Measurements from ENCODE around the gene LDB2.
"Not testable (repeated sequence)": the region's sequence is repeated elsewhere in the genome, so short reads cannot be mapped to it uniquely, and the experiment has no call there.

Gene LDB2

DNA sequence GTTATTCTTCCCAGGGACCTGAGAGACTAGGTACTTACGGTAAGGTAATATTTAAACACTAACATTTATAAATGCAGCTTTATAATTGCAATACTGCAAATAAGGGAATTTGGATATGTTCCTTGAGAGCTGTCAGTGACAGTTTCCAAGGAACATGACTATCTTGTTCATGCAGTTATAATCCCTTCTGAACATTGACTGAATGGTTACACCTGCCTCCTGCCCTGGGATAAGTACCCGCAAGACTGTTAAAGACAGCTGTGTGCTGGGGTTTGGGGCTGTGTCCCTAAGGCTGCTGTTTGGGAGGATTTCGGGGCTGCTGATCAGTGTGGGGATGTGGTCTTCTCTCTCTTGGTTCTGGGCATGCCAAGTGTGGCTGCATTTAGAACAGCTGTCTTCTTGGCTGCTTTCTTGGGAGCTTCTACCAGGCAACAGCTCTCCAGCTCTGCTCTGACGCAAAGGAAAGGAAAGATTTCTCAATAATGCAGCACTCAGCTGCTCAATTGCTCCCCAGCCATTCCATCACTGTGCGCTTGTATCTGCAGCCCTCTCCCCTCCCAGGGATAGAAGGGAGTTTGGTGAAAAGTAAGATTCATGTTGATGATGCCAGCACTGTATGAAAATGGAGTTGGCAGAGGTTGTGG, 373.4 kb downstream of the LDB2 start:
- no peak for DNase-seq (ENCODE audit: low read depth)
- TF ChIP-seq, protein P1, sequence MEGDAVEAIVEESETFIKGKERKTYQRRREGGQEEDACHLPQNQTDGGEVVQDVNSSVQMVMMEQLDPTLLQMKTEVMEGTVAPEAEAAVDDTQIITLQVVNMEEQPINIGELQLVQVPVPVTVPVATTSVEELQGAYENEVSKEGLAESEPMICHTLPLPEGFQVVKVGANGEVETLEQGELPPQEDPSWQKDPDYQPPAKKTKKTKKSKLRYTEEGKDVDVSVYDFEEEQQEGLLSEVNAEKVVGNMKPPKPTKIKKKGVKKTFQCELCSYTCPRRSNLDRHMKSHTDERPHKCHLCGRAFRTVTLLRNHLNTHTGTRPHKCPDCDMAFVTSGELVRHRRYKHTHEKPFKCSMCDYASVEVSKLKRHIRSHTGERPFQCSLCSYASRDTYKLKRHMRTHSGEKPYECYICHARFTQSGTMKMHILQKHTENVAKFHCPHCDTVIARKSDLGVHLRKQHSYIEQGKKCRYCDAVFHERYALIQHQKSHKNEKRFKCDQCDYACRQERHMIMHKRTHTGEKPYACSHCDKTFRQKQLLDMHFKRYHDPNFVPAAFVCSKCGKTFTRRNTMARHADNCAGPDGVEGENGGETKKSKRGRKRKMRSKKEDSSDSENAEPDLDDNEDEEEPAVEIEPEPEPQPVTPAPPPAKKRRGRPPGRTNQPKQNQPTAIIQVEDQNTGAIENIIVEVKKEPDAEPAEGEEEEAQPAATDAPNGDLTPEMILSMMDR (IDR thresholded peaks at IDR 0.05; ENCODE audit: control insufficient read depth, extremely low read depth, insufficient read depth), result no peak
- H3K4me3 ChIP-seq (ENCODE audit: low read depth, low read length), result no peak overlapping the region

DNA sequence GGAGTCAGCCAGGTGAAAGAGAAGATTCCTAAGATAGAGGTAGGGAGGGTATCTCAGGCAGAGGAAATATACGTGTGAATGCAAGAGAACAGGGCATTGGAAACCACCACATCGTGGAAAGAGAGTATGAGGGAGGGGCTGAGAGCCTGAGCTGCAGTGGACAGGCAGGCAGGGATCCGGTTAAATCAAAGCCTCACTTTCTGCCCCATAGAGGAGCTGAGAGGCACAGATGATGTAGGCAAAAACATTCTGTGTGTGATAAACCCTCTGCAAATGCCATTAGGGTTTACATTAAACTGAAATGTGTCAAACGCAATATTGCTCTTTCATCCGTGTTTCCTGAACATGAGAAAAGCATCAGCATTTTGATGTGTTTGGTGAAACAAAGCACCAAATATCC, 374.0 kb downstream of the LDB2 start:
- DNase-seq (ENCODE audit: low read depth), result no peak
- TF ChIP-seq, protein P1 (IDR thresholded peaks at IDR 0.05; ENCODE audit: control insufficient read depth, extremely low read depth, insufficient read depth), result no peak
- H3K4me3 ChIP-seq (ENCODE audit: low read depth, low read length), result no peak overlapping the region

DNA sequence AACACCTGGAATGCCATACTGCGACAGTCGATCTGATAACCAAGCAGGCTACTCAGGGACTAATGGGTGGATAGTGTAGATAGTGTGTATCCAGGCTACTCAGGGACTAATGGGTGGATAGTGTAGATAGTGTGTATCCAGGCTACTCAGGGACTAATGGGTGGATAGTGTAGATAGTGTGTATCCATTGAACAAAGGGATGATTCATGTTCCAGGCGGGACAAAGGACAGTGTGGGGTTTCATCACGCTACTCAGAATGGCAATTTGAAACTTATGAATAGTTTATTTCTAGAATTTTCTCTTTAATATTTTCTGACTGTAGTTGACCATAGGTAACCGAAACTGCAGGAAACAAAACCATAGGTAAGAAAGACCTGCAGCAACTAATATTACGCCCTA, 374.9 kb downstream of the LDB2 start:
- H3K4me3 ChIP-seq (ENCODE audit: low read depth, low read length); DNase-seq (ENCODE audit: low read depth): not testable (repeated sequence)

DNA sequence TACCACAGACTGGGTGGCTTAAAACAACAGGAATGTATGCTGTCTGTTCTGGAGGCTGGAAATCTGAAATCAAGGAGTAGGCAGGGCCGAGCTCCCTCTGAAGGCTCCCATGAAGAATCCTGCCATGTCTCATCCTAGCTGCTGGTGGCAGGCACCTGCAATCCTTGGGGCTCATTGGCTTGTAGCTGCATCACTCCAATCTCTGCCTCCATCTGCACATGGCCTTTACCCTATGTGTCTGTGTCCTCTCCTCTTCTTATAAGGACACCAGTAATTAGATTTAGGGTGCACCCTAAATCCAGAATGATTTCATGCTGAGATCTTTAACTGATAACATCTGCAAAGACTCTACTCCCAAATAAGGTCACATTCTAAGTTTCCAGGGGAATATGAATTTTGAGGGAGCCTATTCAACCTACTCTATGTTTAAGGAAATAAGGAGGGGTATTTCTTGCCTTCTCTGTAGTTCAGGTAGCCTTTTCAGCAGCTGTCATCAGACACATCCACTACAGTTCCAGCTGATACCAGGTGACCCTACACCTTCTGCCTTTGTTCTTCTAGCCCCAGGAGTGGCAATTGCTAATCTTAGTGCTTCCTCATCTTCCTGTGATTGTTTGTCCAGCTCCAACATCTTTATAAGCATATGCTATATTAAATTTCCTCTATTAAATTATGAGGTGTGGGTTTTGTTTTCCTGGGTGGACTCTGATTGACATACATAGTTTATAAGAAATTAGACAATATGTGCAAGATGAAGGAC, 377.1 kb downstream of the LDB2 start:
- H3K4me3 ChIP-seq (ENCODE audit: low read depth, low read length), result no peak overlapping the region
- TF ChIP-seq, protein P1 (IDR thresholded peaks at IDR 0.05; ENCODE audit: control insufficient read depth, extremely low read depth, insufficient read depth), result no peak
- no peak for DNase-seq (ENCODE audit: low read depth)

DNA sequence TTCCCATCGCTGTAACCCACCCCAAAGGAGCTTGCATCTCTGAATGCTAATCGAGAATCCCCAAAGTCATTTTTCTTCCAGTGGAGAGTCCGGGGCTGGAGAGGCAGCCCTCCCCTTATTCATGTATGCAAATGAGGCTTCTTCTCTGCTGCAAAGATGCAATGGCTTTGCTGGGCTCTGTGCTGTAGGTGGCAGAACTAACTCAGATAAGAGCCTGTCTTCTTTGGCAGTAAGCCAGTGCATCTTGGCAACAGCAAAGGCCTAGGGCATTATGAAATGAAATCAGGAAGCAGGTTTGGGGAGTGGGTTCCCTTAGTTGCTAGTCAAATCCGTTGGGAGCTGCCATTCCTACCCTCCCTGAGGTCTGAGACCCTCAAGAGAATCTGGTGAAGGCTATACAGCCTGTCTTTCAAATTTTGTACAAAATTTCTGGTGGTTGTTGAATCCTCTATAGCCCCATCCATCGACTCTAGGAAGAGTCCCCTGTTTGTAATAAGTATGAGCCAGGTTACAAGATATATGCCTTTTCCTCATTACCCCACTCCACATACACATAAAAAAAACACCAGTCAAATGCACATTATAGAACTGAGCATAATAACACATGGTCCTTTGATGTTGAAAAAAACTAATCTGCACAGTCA, 381.5 kb downstream of the LDB2 start:
- H3K4me3 ChIP-seq (ENCODE audit: low read depth, low read length), result no peak overlapping the region
- DNase-seq (ENCODE audit: low read depth), result peak; percentile 71
- TF ChIP-seq, protein P1 (IDR thresholded peaks at IDR 0.05; ENCODE audit: control insufficient read depth, extremely low read depth, insufficient read depth), result peak; percentile 87

DNA sequence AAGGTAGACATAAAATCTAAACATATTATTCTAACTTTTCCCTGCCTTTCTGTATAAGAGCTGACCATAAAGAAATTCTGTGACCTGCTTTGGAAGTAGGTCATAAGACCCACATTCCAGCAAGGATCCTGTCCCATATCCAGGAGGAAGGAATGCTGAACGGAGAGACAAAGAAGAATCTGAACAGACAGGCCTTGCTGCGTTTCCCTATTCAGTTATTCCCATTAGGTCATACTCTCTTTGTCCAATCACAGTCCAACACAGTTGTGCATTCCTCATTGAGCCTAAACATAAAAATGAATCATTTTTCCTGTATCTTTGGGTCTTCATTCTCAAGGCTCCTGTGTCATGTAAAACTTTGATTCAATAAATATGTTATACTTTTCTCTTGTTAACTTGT, 384.6 kb downstream of the LDB2 start:
- DNase-seq (ENCODE audit: low read depth), result no peak
- TF ChIP-seq, protein P1 (IDR thresholded peaks at IDR 0.05; ENCODE audit: control insufficient read depth, extremely low read depth, insufficient read depth), result no peak
- no peak overlapping the region for H3K4me3 ChIP-seq (ENCODE audit: low read depth, low read length)

DNA sequence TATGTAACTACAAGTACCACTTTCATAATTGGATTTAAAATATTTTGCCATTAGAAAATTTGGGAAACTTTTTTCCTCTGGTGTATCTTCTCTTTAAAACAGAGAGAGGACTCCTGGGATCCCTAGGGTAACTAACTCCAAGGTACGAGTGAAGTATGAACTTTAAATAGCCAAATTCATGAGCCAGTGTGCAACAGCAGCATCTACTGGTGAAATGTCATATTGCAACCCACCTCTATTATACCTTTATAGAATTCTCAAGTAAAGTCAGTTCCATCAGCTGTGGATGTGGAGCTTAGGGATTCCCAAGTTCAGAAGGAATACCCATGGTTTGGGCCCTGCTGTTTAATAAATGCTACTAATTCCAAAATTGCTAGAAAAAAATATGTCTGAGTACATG, 389.5 kb downstream of the LDB2 start:
- no peak for DNase-seq (ENCODE audit: low read depth)
- TF ChIP-seq, protein P1 (IDR thresholded peaks at IDR 0.05; ENCODE audit: control insufficient read depth, extremely low read depth, insufficient read depth), result peak; percentile 21; the same call in 1 of the 2 replicates
- no peak overlapping the region for H3K4me3 ChIP-seq (ENCODE audit: low read depth, low read length)

All from LNCaP clone FGC (cell line).